Measurements from ENCODE around the gene CCDC9. TPM values are rescaled to one million over a fixed set of nuclear protein-coding genes. Genes with fewer than 3 reads are reported as not detected.

The CCDC9 gene
- total and polyA plus RNA-seq, 2 of the 13 experiments (the other 11 are each of a cell fraction or from before 2014, with no cell fraction given) = 2.9 to 6.3 TPM

- TF ChIP-seq SNAPC4 (CRISPR knock-in tag; IDR thresholded peaks at IDR 0.05) (no peak), MAX (IDR thresholded peaks at IDR 0.05) (peak; percentile 50; the same call in 1 of the 2 replicates), CEBPG (CRISPR knock-in tag; IDR thresholded peaks at IDR 0.05) (peak; percentile 30; the same call in 1 of the 2 replicates), HBP1 (CRISPR knock-in tag; IDR thresholded peaks at IDR 0.05; ENCODE audit: low read depth) (no peak), PHF8 (CRISPR knock-in tag; IDR thresholded peaks at IDR 0.05) (peak; percentile 22; the same call in 1 of the 2 replicates), ARID3A (IDR thresholded peaks at IDR 0.05; ENCODE audit: low read depth, low read length) (peak; percentile 83), HOMEZ (CRISPR knock-in tag; IDR thresholded peaks at IDR 0.05; ENCODE audit: low read depth) (no peak), FOXK2 (IDR thresholded peaks at IDR 0.05) (no peak), ZNF614 (CRISPR knock-in tag; IDR thresholded peaks at IDR 0.05; ENCODE audit: borderline replicate concordance) (no peak), NR2F1 (CRISPR knock-in tag; IDR thresholded peaks at IDR 0.05) (no peak), ZNF414 (CRISPR knock-in tag; IDR thresholded peaks at IDR 0.05) (no peak), E2F5 (CRISPR knock-in tag; conservative IDR thresholded peaks at IDR 0.05) (no peak), PHF21A (CRISPR knock-in tag; IDR thresholded peaks at IDR 0.05) (peak; percentile 21; the same call in 1 of the 2 replicates), DRAP1 (CRISPR knock-in tag; IDR thresholded peaks at IDR 0.05) (peak; percentile 28; the same call in 1 of the 2 replicates)
Observed at GRCh38 chr19:47210689-47211316, 45.5 kb upstream of the CCDC9 start (continued).
